Heart left ventricle (tissue), 13 donors: ENCODE measurements around the gene TPRKB.

Source experiments
- CTCF ChIP-seq, 12 donors: fragments of 200-600 bp; sonication (generic) in 4 of 12; IDR thresholded peaks; one replicate each; pipeline versions ENCODE4 v1.5.0 to v1.8.0; 2018 to 2022; ENCODE audit warnings: antibody characterized with exemption in 12 of 12, mild to moderate bottlenecking in 5 of 12
- POLR2A ChIP-seq, 2 donors: fragments of 450-650 bp; IDR thresholded peaks; one replicate each; pipeline ENCODE4 v1.6.1; 2017; ENCODE audit warnings: antibody characterized with exemption in 2 of 2, mild to moderate bottlenecking in 2 of 2, moderate library complexity in 2 of 2
- donor health status: ischemic (EF 13 %, LVEDD 7.1; RV severe dilation, severe dysfunction).
- donor health status: DM: no; HTN: yes; CAD: no.
- donor health status: DM: no; HTN: no; CAD: no.
- donor health status: ischemic (EF 25% LVEDD 6.9; RV normal size, moderate dysfunction).
- donor health status: ischemic (EF 25% LVEDD 5.7; RV mildly dilated, moderate dysfunction).
- donor health status: ischemic (EF 35%, LVEDD 5.7; RV mildly dilated, moderate dysfunction).
- donor health status: nonischemic (EF 11% LVEDD 7.7; RV severe dilation, severe dysfunction).
- donor health status: DM: yes; HTN: yes; CAD: no.
- donor health status: PGD.
- donor health status: ischemic (EF 29% LVEDD 5.4; RV normal size, mild dysfunction).
- donor health status: nonischemic (EF 23%, LVEDD 6.1; RV moderate dilation, normal function).

GRCh38 chr2:73708527-73708926 is 28.6 kb downstream of the TPRKB start:
- no peak for TF ChIP-seq POLR2A (IDR thresholded peaks at IDR 0.05)
- TF ChIP-seq CTCF (IDR thresholded peaks at IDR 0.05), result no peak
